ENCODE measurements around the gene HPN.
"Not testable (repeated sequence)": the region's sequence is repeated elsewhere in the genome, so short reads cannot be mapped to it uniquely, and the experiment has no call there.

The HPN gene

DNA sequence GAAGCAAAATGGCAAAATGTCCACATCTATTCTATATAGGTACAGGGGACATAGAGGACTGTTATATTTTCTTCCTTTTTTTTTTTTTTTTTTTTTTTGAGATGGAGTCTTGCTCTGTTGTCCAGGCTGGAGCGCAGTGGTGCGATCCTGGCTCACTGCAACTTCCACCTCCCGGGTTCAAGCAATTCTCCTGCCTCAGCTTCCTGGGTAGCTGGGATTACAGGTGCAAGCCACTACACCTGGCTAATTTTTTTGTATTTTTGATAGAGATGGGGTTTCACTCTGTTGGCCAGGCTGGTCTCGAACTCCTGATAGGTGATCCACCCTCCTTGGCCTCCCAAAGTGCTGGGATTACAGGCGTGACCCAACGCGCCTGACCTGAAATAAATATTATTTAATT lies 43.3 kb upstream of the HPN start:
- H3K36me3 ChIP-seq (ENCODE audit: control insufficient read depth in 4 of 4, insufficient read depth in 4 of 4, low read length in 3 of 4): peaks cover 0 to 12% (median 7%) of the 10 kb centered on the region in 4 experiments
- H3K9me3 ChIP-seq (ENCODE audit: control extremely low read depth in 1 of 5, control insufficient read depth in 4 of 5, insufficient read depth in 2 of 5, low read depth in 1 of 5, low read length in 4 of 5): peaks cover 0 to 11% (median 0%) of the 10 kb centered on the region in 5 experiments
- H3K4me3 ChIP-seq (ENCODE audit: control insufficient read depth in 1 of 7, extremely low read depth in 1 of 7, insufficient read depth in 4 of 7, low read depth in 2 of 7, low read length in 6 of 7); POLR2A ChIA-PET; H3K27me3 ChIP-seq (replicated peaks in 2 of 5; ENCODE audit: control insufficient read depth in 4 of 5, insufficient read depth in 5 of 5, low read length in 4 of 5); DNase-seq: not testable (repeated sequence)
- no CpG with 5 or more reads among the region's 7 CpGs for WGBS (ENCODE audit: insufficient coverage)
- peak overlapping the region in 1 of 2 experiments; percentile 93 for H3K27ac ChIP-seq (ENCODE audit: insufficient read depth in 1 of 2, low read depth in 1 of 2, low read length in 2 of 2, poor library complexity in 1 of 2, severe bottlenecking in 2 of 2)
- CTCF ChIA-PET: interaction anchor here (1.6 to 3.1 kb wide), 2 partner anchors 11 to 26 kb away, joined by 4 to 10 read pairs; no protein-coding TSS in a partner anchor
- H3K4me1 ChIP-seq (ENCODE audit: control extremely low read depth in 1 of 4, control insufficient read depth in 4 of 4, insufficient read depth in 4 of 4, low read length in 3 of 4): peaks cover 19 to 76% (median 72%) of the 10 kb centered on the region in 4 experiments

DNA sequence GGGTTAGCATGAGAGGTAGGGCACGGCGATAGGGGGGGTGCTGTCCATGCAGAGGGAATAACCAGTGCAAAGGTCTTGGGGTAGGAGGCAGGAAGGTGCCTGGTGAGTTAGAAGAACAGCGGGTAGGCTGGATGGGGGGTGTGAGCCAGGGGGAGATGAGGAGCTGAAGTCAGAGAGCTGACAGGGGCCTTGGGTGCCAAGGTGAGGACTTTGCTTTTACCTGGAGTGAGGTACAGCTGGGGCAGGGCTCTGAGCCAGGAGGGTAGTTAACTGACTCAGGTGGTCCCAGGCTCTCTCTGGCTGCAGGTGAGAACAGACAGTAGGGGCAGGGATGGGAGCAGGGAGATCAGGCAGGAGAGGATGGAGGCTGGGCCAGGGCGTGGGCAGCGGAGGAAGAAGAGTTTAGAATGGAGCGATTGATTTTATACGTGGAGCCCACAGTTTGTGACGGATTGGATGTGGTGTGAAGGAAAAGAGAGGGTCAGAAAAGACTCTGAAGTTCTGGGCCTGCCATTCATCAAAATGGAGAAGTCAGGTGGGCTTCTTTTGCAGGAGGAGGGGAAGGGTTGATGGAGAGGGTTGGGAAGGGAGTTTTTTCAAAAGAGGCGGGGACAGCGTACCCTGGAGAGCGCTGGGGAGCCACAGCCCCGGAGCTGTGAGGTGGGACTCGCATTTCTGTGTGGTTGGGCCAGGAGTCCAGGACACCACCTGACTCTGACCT lies 42.6 kb upstream of the HPN start:
- ChIA-PET CTCF (interaction anchor here (0.6 to 3.1 kb wide), 6 partner anchors 10 to 181 kb away, joined by 3 to 10 read pairs (median 3); no protein-coding TSS in a partner anchor), POLR2A (interaction anchor here (1.0 to 3.2 kb wide), 3 partner anchors 31 to 45 kb away, joined by 4 to 13 read pairs (median 4); partner anchors contain the start of genes SCN1B and ZNF792)
- Histone ChIP-seq H3K4me1 (ENCODE audit: control extremely low read depth in 1 of 4, control insufficient read depth in 4 of 4, insufficient read depth in 4 of 4, low read length in 3 of 4) (peaks cover 25 to 83% (median 79%) of the 10 kb centered on the region in 4 experiments), H3K27me3 (replicated peaks in 2 of 5; ENCODE audit: control insufficient read depth in 4 of 5, insufficient read depth in 5 of 5, low read length in 4 of 5) (no peaks in the 10 kb centered on the region), H3K36me3 (ENCODE audit: control insufficient read depth in 4 of 4, insufficient read depth in 4 of 4, low read length in 3 of 4) (peaks cover 0 to 12% (median 7%) of the 10 kb centered on the region in 4 experiments), H3K27ac (ENCODE audit: insufficient read depth in 1 of 2, low read depth in 1 of 2, low read length in 2 of 2, poor library complexity in 1 of 2, severe bottlenecking in 2 of 2) (peak overlapping the region in 1 of 2 experiments; percentile 93), H3K4me3 (ENCODE audit: control insufficient read depth in 1 of 7, extremely low read depth in 1 of 7, insufficient read depth in 4 of 7, low read depth in 2 of 7, low read length in 6 of 7) (peak overlapping the region; percentile 42 to 85 (median 75)), H3K9me3 (ENCODE audit: control extremely low read depth in 1 of 5, control insufficient read depth in 4 of 5, insufficient read depth in 2 of 5, low read depth in 1 of 5, low read length in 4 of 5) (peaks cover 0 to 11% (median 0%) of the 10 kb centered on the region in 5 experiments)
- 34% methylated on average over 13 of the region's 13 CpGs for WGBS (ENCODE audit: insufficient coverage)
- peak in 2 of 3 donors; percentile 64 to 71 for DNase-seq

DNA sequence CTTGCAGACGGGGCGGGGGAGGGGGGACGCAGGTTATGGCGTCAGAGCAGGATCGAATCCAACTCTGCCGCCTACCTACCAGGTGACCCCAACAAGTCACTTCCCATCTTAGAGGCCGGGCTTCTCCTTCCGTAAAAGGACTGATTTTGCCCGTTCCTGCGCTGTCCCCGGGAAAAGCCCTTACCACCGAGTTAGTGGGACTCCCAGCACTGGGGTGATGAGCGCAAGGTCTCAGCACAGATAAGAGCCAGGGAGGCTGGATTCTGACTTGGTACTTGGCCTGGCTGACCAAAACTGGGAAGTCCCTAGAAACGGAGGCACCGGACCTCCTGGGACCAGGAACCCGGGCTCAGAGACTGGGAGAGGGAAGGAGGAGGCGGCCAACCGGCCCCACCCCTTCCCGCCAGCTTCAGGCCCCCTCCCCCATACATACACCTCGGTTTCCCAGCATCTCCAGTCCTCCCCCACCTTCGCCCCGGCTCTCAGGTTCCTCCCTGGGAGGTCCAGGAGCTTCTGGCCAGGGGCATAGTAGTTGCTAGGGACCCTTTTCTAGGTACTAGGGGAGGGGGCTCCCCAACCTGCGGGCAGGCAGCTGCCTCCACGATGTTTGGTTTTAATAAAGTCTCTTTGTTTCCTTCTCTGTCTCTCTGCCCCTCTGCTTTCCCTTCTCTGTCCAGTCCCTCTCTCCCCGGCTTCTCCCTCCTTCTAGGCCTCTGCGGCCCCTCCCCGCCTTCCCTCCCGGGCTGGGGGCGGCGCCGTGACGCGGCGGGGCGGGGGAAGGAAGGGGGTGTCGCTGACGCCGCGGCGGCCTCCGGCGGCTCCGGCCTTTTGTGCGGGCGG lies 41.8 kb upstream of the HPN start, which contains the start of gene GRAMD1A:
Gene GRAMD1A (plus strand): TSS at position 826 of the 840 bp plus-strand sequence. CDS start 156 bp downstream, outside the sequence.
- peak; percentile 63 to 82 (median 73) for DNase-seq
- no peaks in the 10 kb centered on the region for H3K27me3 ChIP-seq (replicated peaks in 2 of 5; ENCODE audit: control insufficient read depth in 4 of 5, insufficient read depth in 5 of 5, low read length in 4 of 5)
- peak within 1 kb of the TSS; percentile 50 to 85 (median 75) for H3K4me3 ChIP-seq (ENCODE audit: control insufficient read depth in 1 of 7, extremely low read depth in 1 of 7, insufficient read depth in 4 of 7, low read depth in 2 of 7, low read length in 6 of 7)
- POLR2A ChIA-PET: interaction anchor here (0.7 to 3.2 kb wide), 6 partner anchors 14 to 44 kb away, joined by 3 to 13 read pairs (median 4); partner anchors contain the start of genes SCN1B and ZNF792
- WGBS (ENCODE audit: insufficient coverage): under 1% methylated on average over 21 of the region's 45 CpGs
- CTCF ChIA-PET: interaction anchor here (0.6 to 3.1 kb wide), 5 partner anchors 9 to 180 kb away, joined by 3 to 10 read pairs (median 3); no protein-coding TSS in a partner anchor
- peaks cover 25 to 88% (median 79%) of the 10 kb centered on the region in 4 experiments for H3K4me1 ChIP-seq (ENCODE audit: control extremely low read depth in 1 of 4, control insufficient read depth in 4 of 4, insufficient read depth in 4 of 4, low read length in 3 of 4)
- peaks cover 0 to 4% (median 0%) of the 10 kb centered on the region in 5 experiments for H3K9me3 ChIP-seq (ENCODE audit: control extremely low read depth in 1 of 5, control insufficient read depth in 4 of 5, insufficient read depth in 2 of 5, low read depth in 1 of 5, low read length in 4 of 5)
- H3K36me3 ChIP-seq (ENCODE audit: control insufficient read depth in 4 of 4, insufficient read depth in 4 of 4, low read length in 3 of 4): peaks cover 0 to 20% (median 12%) of the 10 kb centered on the region in 4 experiments
- H3K27ac ChIP-seq (ENCODE audit: insufficient read depth in 1 of 2, low read depth in 1 of 2, low read length in 2 of 2, poor library complexity in 1 of 2, severe bottlenecking in 2 of 2): peak within 1 kb of the TSS; percentile 83 to 93

DNA sequence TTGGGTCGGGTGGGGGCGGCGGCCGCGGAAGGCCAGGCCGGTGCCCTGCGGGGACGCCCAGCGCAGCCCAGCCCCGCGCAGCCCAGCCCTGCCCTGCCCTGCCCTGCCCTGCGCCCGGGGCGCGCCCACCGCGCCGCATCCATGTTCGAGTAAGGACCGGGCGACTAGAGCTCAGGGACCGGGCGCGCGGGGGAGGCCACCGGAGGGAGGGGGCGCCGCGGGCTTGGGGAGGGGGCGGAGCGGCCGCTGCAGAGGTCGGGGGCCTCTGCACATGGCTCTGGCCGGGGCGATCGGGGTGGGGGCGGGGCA lies 41.2 kb upstream of the HPN start:
- Histone ChIP-seq H3K36me3 (ENCODE audit: control insufficient read depth in 4 of 4, insufficient read depth in 4 of 4, low read length in 3 of 4) (peaks cover 0 to 24% (median 15%) of the 10 kb centered on the region in 4 experiments), H3K9me3 (ENCODE audit: control extremely low read depth in 1 of 5, control insufficient read depth in 4 of 5, insufficient read depth in 2 of 5, low read depth in 1 of 5, low read length in 4 of 5) (no peaks in the 10 kb centered on the region), H3K4me1 (ENCODE audit: control extremely low read depth in 1 of 4, control insufficient read depth in 4 of 4, insufficient read depth in 4 of 4, low read length in 3 of 4) (peaks cover 25 to 84% (median 78%) of the 10 kb centered on the region in 4 experiments), H3K4me3 (ENCODE audit: control insufficient read depth in 1 of 7, extremely low read depth in 1 of 7, insufficient read depth in 4 of 7, low read depth in 2 of 7, low read length in 6 of 7) (peak overlapping the region; percentile 42 to 85 (median 75)), H3K27ac (ENCODE audit: insufficient read depth in 1 of 2, low read depth in 1 of 2, low read length in 2 of 2, poor library complexity in 1 of 2, severe bottlenecking in 2 of 2) (peak overlapping the region in 1 of 2 experiments; percentile 93), H3K27me3 (replicated peaks in 2 of 5; ENCODE audit: control insufficient read depth in 4 of 5, insufficient read depth in 5 of 5, low read length in 4 of 5) (no peaks in the 10 kb centered on the region)
- WGBS (ENCODE audit: insufficient coverage): 2% methylated on average over 9 of the region's 37 CpGs
- DNase-seq: no peak
- POLR2A ChIA-PET: interaction anchor here (0.7 to 3.2 kb wide), 3 partner anchors 14 to 37 kb away, joined by 3 to 13 read pairs (median 4); partner anchors contain the start of gene ZNF792
- CTCF ChIA-PET: interaction anchor here (1.0 to 2.1 kb wide), 5 partner anchors 9 to 38 kb away, joined by 3 to 7 read pairs (median 5); no protein-coding TSS in a partner anchor

- ChIA-PET CTCF (interaction anchor here (1.0 to 2.1 kb wide), 10 partner anchors 9 to 38 kb away, joined by 3 to 7 read pairs (median 5); no protein-coding TSS in a partner anchor), POLR2A (interaction anchor here (0.6 to 3.2 kb wide), 5 partner anchors 13 to 323 kb away, joined by 3 to 13 read pairs (median 3); partner anchors contain the start of genes ZNF302 and ZNF792)
- WGBS (ENCODE audit: insufficient coverage): 0% methylated on average over 26 of the region's 46 CpGs
- H3K4me3 ChIP-seq (ENCODE audit: control insufficient read depth in 1 of 7, extremely low read depth in 1 of 7, insufficient read depth in 4 of 7, low read depth in 2 of 7, low read length in 6 of 7): peak overlapping the region; percentile 30 to 85 (median 75)
- peaks cover 25 to 80% (median 75%) of the 10 kb centered on the region in 4 experiments for H3K4me1 ChIP-seq (ENCODE audit: control extremely low read depth in 1 of 4, control insufficient read depth in 4 of 4, insufficient read depth in 4 of 4, low read length in 3 of 4)
- peaks cover 0 to 30% (median 21%) of the 10 kb centered on the region in 4 experiments for H3K36me3 ChIP-seq (ENCODE audit: control insufficient read depth in 4 of 4, insufficient read depth in 4 of 4, low read length in 3 of 4)
- H3K27ac ChIP-seq (ENCODE audit: insufficient read depth in 1 of 2, low read depth in 1 of 2, low read length in 2 of 2, poor library complexity in 1 of 2, severe bottlenecking in 2 of 2): peak overlapping the region; percentile 46 to 93
- no peaks in the 10 kb centered on the region for H3K9me3 ChIP-seq (ENCODE audit: control extremely low read depth in 1 of 5, control insufficient read depth in 4 of 5, insufficient read depth in 2 of 5, low read depth in 1 of 5, low read length in 4 of 5)
- peak; percentile 52 to 94 (median 87) for DNase-seq
- H3K27me3 ChIP-seq (replicated peaks in 2 of 5; ENCODE audit: control insufficient read depth in 4 of 5, insufficient read depth in 5 of 5, low read length in 4 of 5): no peaks in the 10 kb centered on the region
Measured at GRCh38 chr19:35000647-35001501, 40.6 kb upstream of the HPN start.
